HCT116 (cell line): ENCODE results near the gene HES6. TPM values are rescaled to one million over a fixed set of nuclear protein-coding genes. Genes with fewer than 3 reads are reported as not detected.
A peak's percentile ranks its signal among the peaks of the same experiment; 100 is the strongest.

Experiments used
- ATAC-seq: fragments of 200-7000 bp; cut with Tn5 transposase; 2 replicates; pipeline ENCODE4 v1.9.1; 2020; ENCODE audit warnings: mild to moderate bottlenecking, moderate library complexity
- BruUV-seq: library from RNA; stranded (reverse); fragments of 400-500 nt; replicated peaks from 2 replicates; lab custom pipeline; 2021; lab: Mats Ljungman, UMichigan
- CTCF ChIA-PET: fragments of 300-600 bp; sonication (Branson Sonifier 250); formaldehyde crosslinking; loops from one replicate; lab custom pipeline; 2021; ENCODE audit warnings: antibody characterized with exemption; lab: Charles Lee
- POLR2A ChIA-PET: fragments of 300-600, 350-600 bp; sonication (Branson Sonifier 250); formaldehyde crosslinking; loops from one replicate; lab custom pipeline; 2021; ENCODE audit warnings: antibody characterized with exemption; lab: Charles Lee
- RAD21 ChIA-PET, 2 experiments: fragments of 300-600 bp; sonication (Branson Sonifier 250); formaldehyde crosslinking; loops; one replicate each; lab custom pipeline; 2023; ENCODE audit warnings: low total read pairs in 2 of 2; ENCODE audit not compliant: uncharacterized antibody in 2 of 2, unreplicated experiment in 2 of 2, low non-redundant PET in 1 of 2; lab: Charles Lee
- DNase-seq: peaks from one replicate; pipeline ENCODE4 v3.0.0-alpha.2; 2010; ENCODE audit warnings: low read depth, low spot score
- H2AFZ ChIP-seq: fragments of 200-600 bp; shearing (Covaris generic), sonication (generic); 2 replicates; pipeline ENCODE4 v1.6.1; 2017; ENCODE audit warnings: low read depth, mixed run types, mixed read lengths, antibody characterized with exemption, low read length; ENCODE audit not compliant: poor library complexity, severe bottlenecking
- H3K27ac ChIP-seq: 2 replicates; pipeline ENCODE4 v1.5.1; 2012; ENCODE audit warnings: low read depth, low read length
- H3K27me3 ChIP-seq: fragments of 200-600 bp; sonication (generic); 2 replicates; pipeline ENCODE4 v1.6.1; 2016; ENCODE audit warnings: mixed run types, low read length, mixed read lengths; ENCODE audit not compliant: insufficient read depth
- H3K36me3 ChIP-seq, 2 experiments: fragments of 200-500 bp in 1 of 2; fragments of 200-600 bp in 1 of 2; sonication (Bioruptor generic) in 1 of 2; sonication (generic) in 1 of 2; 2 replicates each; pipeline versions ENCODE4 v1.5.1 to v1.6.1; 2014 to 2016; ENCODE audit warnings: low read length in 2 of 2, inconsistent platforms in 1 of 2, mixed read lengths in 1 of 2, mixed run types in 1 of 2; ENCODE audit not compliant: insufficient read depth in 2 of 2, control insufficient read depth in 1 of 2
- H3K4me1 ChIP-seq, 2 experiments: fragments of 200-600 bp in 1 of 2; sonication (generic) in 1 of 2; 2 replicates each; pipeline versions ENCODE4 v1.5.1 to v1.6.1; 2012 to 2017; ENCODE audit warnings: low read length in 2 of 2, inconsistent platforms in 1 of 2, mild to moderate bottlenecking in 1 of 2, mixed read lengths in 1 of 2, mixed run types in 1 of 2, moderate library complexity in 1 of 2; ENCODE audit not compliant: insufficient read depth in 2 of 2, control insufficient read depth in 1 of 2
- H3K4me2 ChIP-seq: fragments of 200-600 bp; sonication (generic); 2 replicates; pipeline ENCODE4 v1.6.1; 2017; ENCODE audit warnings: mixed run types, low read length, mixed read lengths
- H3K4me3 ChIP-seq, 2 experiments: fragments of 200-600 bp in 1 of 2; sonication (generic) in 1 of 2; replicated peaks in 1 of 2; 2 replicates each; pipeline ENCODE4 v1.5.1; 2011 to 2016; ENCODE audit warnings: low read length in 2 of 2, control low read depth in 1 of 2, low read depth in 1 of 2, mild to moderate bottlenecking in 1 of 2, mixed read lengths in 1 of 2, mixed run types in 1 of 2
- H3K79me2 ChIP-seq: fragments of 200-600 bp; sonication (generic); 2 replicates; pipeline ENCODE4 v1.6.1; 2017; ENCODE audit warnings: mild to moderate bottlenecking, mixed run types, low read length, moderate library complexity, mixed read lengths; ENCODE audit not compliant: insufficient read depth
- H3K9ac ChIP-seq: fragments of 200-600 bp; sonication (generic); 2 replicates; pipeline ENCODE4 v1.6.1; 2016; ENCODE audit warnings: low read length, mixed read lengths
- H3K9me2 ChIP-seq: fragments of 200-600 bp; sonication (generic), shearing (Covaris generic); 2 replicates; pipeline ENCODE4 v1.6.1; 2017; ENCODE audit warnings: mixed run types, mild to moderate bottlenecking, moderate library complexity; ENCODE audit not compliant: insufficient read depth
- H3K9me3 ChIP-seq, 2 experiments: fragments of 200-500 bp in 1 of 2; fragments of 200-600 bp in 1 of 2; sonication (Bioruptor generic) in 1 of 2; sonication (generic) in 1 of 2; 2 replicates each; pipeline ENCODE4 v1.6.1; 2014 to 2017; ENCODE audit warnings: low read length in 2 of 2, mixed read lengths in 2 of 2, inconsistent platforms in 1 of 2, low read depth in 1 of 2, mild to moderate bottlenecking in 1 of 2, mixed run types in 1 of 2, moderate library complexity in 1 of 2; ENCODE audit not compliant: control insufficient read depth in 1 of 2, insufficient read depth in 1 of 2
- H4K20me1 ChIP-seq: fragments of 200-600 bp; sonication (generic), shearing (Covaris generic); 2 replicates; pipeline ENCODE4 v1.6.1; 2017; ENCODE audit warnings: mixed run types, mild to moderate bottlenecking, moderate library complexity; ENCODE audit not compliant: insufficient read depth
- JUND ChIP-seq: IDR thresholded peaks from 2 replicates; pipeline ENCODE4 v1.6.1; 2012
- RAD21 ChIP-seq: IDR thresholded peaks from 2 replicates; pipeline ENCODE4 v1.6.1; 2012; ENCODE audit warnings: low read depth, mild to moderate bottlenecking
- REST ChIP-seq: IDR thresholded peaks from 2 replicates; pipeline ENCODE4 v1.6.1; 2012; ENCODE audit warnings: low read depth
- SIN3A ChIP-seq: IDR thresholded peaks from 2 replicates; pipeline ENCODE4 v1.6.1; 2012; ENCODE audit warnings: low read depth
- SP1 ChIP-seq: IDR thresholded peaks from 2 replicates; pipeline ENCODE4 v1.6.1; 2012; ENCODE audit warnings: low read depth
- TCF7L2 ChIP-seq: IDR thresholded peaks from 2 replicates; pipeline ENCODE4 v1.7.0; 2011; ENCODE audit warnings: borderline replicate concordance, inconsistent platforms; ENCODE audit not compliant: insufficient read depth, insufficient read length; ENCODE audit errors: extremely low read depth
- ZNF274 ChIP-seq: fragments of 200-500 bp; sonication (Bioruptor generic); IDR thresholded peaks from 2 replicates; pipeline ENCODE4 v1.6.1; 2014; ENCODE audit warnings: mild to moderate bottlenecking, low read depth, low read length, inconsistent platforms
- intact Hi-C: fragments of 100-400 bp; cut with micrococcal nuclease; formaldehyde crosslinking; loops from 2 replicates; pipeline ENCODE4 v1.10.0; 2022
- total RNA-seq: library from RNA; stranded (reverse); gene quantifications from one replicate; pipeline ENCODE4 v1.2.1, GENCODE V29; 2021; ENCODE audit not compliant: unreplicated experiment
- TF ChIP-seq, protein P1 (sequence below), 3 experiments: fragments of 200-600 bp in 1 of 3; sonication (generic) in 1 of 3; IDR thresholded peaks in 2 of 3; conservative IDR thresholded peaks in 1 of 3; 2 replicates each; pipeline ENCODE4 v1.5.1; 2012 to 2017; ENCODE audit warnings: low read depth in 2 of 3, low read length in 2 of 3, antibody characterized with exemption in 1 of 3, borderline replicate concordance in 1 of 3, control low read depth in 1 of 3, mild to moderate bottlenecking in 1 of 3, mixed read lengths in 1 of 3, mixed run types in 1 of 3, moderate library complexity in 1 of 3; ENCODE audit not compliant: insufficient read depth in 1 of 3
- TF ChIP-seq, protein P2 (sequence below): IDR thresholded peaks from 2 replicates; pipeline ENCODE4 v1.6.1; 2012

HES6 gene
- total RNA-seq, 1 experiment from 2014 or later: 47.8 TPM

DNA sequence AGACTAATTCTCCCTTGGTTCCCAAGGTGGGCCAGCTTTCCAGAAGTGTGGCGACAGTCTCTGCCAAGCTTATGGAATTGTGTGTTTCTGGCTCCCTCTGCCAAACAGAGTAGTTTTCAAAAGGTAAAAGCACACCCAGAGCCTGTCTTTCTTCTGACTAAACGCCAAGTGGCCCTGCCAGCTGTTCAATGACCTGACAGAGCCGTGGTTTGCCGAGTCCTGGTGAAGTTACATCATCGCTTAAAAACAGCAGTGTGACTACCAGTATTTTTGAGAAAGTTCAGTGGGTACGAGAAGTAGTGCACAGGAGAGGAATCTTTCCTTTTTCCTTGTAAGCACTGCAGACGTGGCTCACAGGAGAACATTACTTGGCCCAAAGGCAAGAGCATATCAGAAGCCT is 46.7 kb upstream of the HES6 start:
- H3K4me3 ChIP-seq: no peak overlapping the region
- H3K9me2 ChIP-seq: no peaks in the 10 kb centered on the region
- intact Hi-C loops: no loop called here
- no peaks in the 10 kb centered on the region for H3K36me3 ChIP-seq
- ChIA-PET CTCF (no interaction called here), RAD21 (no interaction called here), POLR2A (no interaction called here)
- H3K27ac ChIP-seq: no peak overlapping the region
- ATAC-seq (no peak), DNase-seq (no peak)
- no peak for TF ChIP-seq ZNF274
- no peak for TF ChIP-seq REST
- TF ChIP-seq SIN3A: no peak
- TF ChIP-seq JUND: no peak
- TF ChIP-seq, protein P1, sequence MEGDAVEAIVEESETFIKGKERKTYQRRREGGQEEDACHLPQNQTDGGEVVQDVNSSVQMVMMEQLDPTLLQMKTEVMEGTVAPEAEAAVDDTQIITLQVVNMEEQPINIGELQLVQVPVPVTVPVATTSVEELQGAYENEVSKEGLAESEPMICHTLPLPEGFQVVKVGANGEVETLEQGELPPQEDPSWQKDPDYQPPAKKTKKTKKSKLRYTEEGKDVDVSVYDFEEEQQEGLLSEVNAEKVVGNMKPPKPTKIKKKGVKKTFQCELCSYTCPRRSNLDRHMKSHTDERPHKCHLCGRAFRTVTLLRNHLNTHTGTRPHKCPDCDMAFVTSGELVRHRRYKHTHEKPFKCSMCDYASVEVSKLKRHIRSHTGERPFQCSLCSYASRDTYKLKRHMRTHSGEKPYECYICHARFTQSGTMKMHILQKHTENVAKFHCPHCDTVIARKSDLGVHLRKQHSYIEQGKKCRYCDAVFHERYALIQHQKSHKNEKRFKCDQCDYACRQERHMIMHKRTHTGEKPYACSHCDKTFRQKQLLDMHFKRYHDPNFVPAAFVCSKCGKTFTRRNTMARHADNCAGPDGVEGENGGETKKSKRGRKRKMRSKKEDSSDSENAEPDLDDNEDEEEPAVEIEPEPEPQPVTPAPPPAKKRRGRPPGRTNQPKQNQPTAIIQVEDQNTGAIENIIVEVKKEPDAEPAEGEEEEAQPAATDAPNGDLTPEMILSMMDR (IDR thresholded peaks at IDR 0.05 in 2 of 3, conservative IDR thresholded peaks at IDR 0.05 in 1 of 3; ENCODE audit: borderline replicate concordance in 1 of 3, insufficient read depth in 1 of 3, low read depth in 2 of 3, low read length in 2 of 3): no peak
- TF ChIP-seq, protein P2, sequence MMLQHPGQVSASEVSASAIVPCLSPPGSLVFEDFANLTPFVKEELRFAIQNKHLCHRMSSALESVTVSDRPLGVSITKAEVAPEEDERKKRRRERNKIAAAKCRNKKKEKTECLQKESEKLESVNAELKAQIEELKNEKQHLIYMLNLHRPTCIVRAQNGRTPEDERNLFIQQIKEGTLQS: no peak
- no peak for TF ChIP-seq RAD21
- no peak for TF ChIP-seq TCF7L2
- TF ChIP-seq SP1: no peak
- H3K4me1 ChIP-seq: peaks cover 21 to 41% of the 10 kb centered on the region in 2 experiments
- BruUV-seq: TSS peak; percentile 57
- peaks cover 46% of the 10 kb centered on the region for H3K79me2 ChIP-seq
- no peaks in the 10 kb centered on the region for H3K9me3 ChIP-seq
- no peaks in the 10 kb centered on the region for H3K27me3 ChIP-seq
- H2AFZ ChIP-seq: no peak overlapping the region
- no peak overlapping the region for H3K9ac ChIP-seq
- H4K20me1 ChIP-seq: 0 out of 2 replicates have a peak, but pooled peaks cover under 1% of the 10 kb centered on the region
- H3K4me2 ChIP-seq: peak overlapping the region; percentile 96; the same call in 1 of the 2 replicates
